SU-DHL-6 (cell line): ENCODE results near the gene SESTD1.

Source experiments
- EZH2phosphoT487 ChIP-seq: fragments of 200-600 bp; sonication (generic), shearing (Covaris generic); conservative IDR thresholded peaks from 2 replicates; pipeline ENCODE4 v1.6.1; 2018; ENCODE audit warnings: mild to moderate bottlenecking, antibody characterized with exemption, low read length, moderate library complexity, mixed read lengths
- TF ChIP-seq, protein P1 (sequence below): fragments of 200-600 bp; sonication (generic); IDR thresholded peaks from one replicate; pipeline ENCODE4 v1.5.1; 2017; ENCODE audit warnings: antibody characterized with exemption, mild to moderate bottlenecking, low read length, moderate library complexity; ENCODE audit not compliant: insufficient read depth, poor library complexity, severe bottlenecking

DNA sequence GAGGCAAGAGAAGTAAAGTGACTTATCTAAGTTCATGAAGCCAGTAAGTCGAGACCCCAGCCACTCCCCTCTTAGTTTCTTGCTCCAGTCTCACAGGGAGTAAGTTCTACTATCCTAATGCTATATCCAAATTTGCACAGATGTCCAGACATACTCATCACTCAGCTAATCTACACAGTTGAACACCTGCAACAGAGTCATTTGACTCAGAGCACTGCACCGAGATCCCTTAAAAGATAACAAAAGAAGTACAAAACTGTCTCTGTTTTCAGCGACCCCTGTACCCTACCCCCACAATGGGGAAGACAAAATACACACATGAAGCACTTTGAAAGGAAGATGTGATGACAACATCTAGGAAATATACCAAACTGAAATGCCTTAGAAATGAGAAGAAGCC lies 192.1 kb downstream of the SESTD1 start:
- TF ChIP-seq, protein P1, sequence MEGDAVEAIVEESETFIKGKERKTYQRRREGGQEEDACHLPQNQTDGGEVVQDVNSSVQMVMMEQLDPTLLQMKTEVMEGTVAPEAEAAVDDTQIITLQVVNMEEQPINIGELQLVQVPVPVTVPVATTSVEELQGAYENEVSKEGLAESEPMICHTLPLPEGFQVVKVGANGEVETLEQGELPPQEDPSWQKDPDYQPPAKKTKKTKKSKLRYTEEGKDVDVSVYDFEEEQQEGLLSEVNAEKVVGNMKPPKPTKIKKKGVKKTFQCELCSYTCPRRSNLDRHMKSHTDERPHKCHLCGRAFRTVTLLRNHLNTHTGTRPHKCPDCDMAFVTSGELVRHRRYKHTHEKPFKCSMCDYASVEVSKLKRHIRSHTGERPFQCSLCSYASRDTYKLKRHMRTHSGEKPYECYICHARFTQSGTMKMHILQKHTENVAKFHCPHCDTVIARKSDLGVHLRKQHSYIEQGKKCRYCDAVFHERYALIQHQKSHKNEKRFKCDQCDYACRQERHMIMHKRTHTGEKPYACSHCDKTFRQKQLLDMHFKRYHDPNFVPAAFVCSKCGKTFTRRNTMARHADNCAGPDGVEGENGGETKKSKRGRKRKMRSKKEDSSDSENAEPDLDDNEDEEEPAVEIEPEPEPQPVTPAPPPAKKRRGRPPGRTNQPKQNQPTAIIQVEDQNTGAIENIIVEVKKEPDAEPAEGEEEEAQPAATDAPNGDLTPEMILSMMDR: no peak
- TF ChIP-seq EZH2phosphoT487: no peak
